Activated naive CD8-positive, alpha-beta T cell treated with anti-CD3 and anti-CD28 coated beads for 36 hours (primary cell): ENCODE data around the gene U2AF2. TPM values are rescaled to one million over a fixed set of nuclear protein-coding genes. Genes with fewer than 3 reads are reported as not detected.

Source experiments
- DNase-seq: peaks from one replicate; pipeline ENCODE4 v3.0.0; 2021
- H3K27ac Mint-ChIP-seq: one replicate; pipeline ENCODE4 v1.8.0; 2022; ENCODE audit warnings: mild to moderate bottlenecking, moderate library complexity, mixed read lengths
- H3K27me3 Mint-ChIP-seq: one replicate; pipeline ENCODE4 v1.8.0; 2022; ENCODE audit warnings: mild to moderate bottlenecking, mixed read lengths
- H3K36me3 Mint-ChIP-seq: one replicate; pipeline ENCODE4 v1.8.0; 2021; ENCODE audit warnings: mild to moderate bottlenecking, mixed read lengths
- H3K4me1 Mint-ChIP-seq: one replicate; pipeline ENCODE4 v1.8.0; 2021; ENCODE audit warnings: mixed read lengths
- H3K4me3 Mint-ChIP-seq: one replicate; pipeline ENCODE4 v1.8.0; 2022; ENCODE audit warnings: mild to moderate bottlenecking, moderate library complexity, mixed read lengths
- H3K9me3 Mint-ChIP-seq: one replicate; pipeline ENCODE4 v1.8.0; 2022; ENCODE audit warnings: mixed read lengths
- total RNA-seq, 2 experiments: library from RNA; stranded (reverse); gene quantifications; one replicate each; pipeline ENCODE4 v1.2.3, GENCODE V29; 2021

U2AF2 gene
- total RNA-seq, 2 experiments from 2014 or later, result 341 to 345 TPM

DNA sequence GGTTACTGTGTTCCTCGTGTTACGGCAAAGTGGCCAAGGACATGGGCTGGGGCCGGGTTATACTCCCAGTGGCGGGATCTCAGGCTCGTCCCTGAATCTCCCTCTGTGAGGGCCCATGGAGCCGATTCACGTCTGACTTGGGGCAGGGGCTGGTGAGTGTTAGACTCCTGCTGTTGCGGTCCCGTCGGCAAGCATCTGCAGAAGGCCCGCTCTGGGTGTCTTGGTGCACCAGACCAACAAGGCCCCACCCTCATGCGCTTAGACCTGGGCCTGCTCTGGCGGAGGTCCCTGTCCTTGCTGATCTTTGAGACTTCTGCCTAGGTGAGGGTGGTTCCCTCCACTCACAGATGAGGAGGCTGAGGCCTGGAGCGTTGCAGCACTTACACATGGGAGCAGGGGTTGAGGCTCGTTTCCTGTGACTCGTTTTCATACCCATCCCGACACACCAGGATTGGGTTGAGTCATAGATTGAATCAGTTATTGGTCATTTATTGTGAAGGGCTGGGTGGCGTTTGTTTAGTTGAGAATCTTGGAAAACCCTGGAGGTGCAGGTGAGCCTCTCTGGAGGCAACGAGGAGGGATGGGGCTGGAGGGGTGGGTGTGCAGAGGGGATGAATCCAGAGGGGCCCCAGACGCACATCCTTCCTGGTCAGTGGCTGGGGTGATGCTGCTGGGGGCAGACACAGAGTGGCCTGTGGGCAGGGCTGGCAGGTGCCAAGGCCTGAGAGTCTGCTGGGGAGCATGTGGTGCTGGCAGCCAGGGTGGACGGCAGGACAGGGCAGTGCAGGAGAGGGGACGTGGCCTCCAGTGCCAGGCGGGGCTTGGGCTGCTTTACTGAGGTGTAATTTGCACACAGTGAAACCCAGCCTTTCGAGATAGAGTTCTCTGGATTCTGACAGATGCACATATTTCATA is 24.8 kb downstream of the U2AF2 start:
- no peaks in the 10 kb centered on the region for H3K9me3 Mint-ChIP-seq
- peaks cover 33% of the 10 kb centered on the region for H3K36me3 Mint-ChIP-seq
- DNase-seq, result no peak
- no peaks in the 10 kb centered on the region for H3K27me3 Mint-ChIP-seq
- no peak overlapping the region for H3K27ac Mint-ChIP-seq
- H3K4me1 Mint-ChIP-seq, result peaks cover 39% of the 10 kb centered on the region
- no peak overlapping the region for H3K4me3 Mint-ChIP-seq

DNA sequence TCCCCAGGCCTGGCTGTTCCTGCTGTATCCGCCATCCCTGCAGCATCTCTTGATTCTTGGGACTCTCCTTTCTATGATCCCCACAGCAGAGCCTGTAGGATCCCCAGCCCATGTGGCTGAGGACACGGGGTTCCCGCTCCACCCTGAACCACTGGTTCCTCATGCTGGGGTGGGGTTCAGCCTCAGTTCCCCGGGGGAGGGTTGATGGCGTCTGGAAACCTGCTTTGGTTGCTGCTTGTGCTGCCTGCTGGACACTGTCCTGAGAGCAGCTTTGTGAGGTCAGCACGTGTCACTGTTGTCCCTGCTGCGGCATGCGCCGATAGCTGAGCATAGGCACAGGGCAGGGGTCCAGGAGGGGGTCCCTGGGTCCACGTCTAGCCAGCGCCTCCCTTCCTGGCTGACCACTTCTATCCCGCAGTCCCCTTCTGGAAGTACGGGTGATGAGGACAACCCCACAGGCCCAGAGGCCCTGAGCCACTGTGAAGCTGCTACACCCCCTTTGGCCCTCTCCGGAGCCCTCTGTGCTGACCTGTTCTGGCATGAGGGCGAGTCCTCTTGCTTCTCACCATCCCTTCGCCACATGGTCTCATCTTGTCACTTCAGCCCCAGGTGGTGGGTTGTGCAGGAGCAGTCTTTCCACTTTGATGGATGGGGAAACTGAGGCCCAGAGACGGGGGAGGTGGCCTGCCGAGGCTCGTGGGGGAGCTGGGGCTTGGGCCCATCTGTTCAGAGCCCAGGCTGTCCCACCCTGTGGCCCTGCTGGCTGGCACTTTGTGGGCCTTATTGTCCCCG is 25.7 kb downstream of the U2AF2 start:
- no peaks in the 10 kb centered on the region for H3K27me3 Mint-ChIP-seq
- H3K4me1 Mint-ChIP-seq, result peaks cover 38% of the 10 kb centered on the region
- no peak overlapping the region for H3K4me3 Mint-ChIP-seq
- H3K9me3 Mint-ChIP-seq, result no peaks in the 10 kb centered on the region
- peaks cover 31% of the 10 kb centered on the region for H3K36me3 Mint-ChIP-seq
- H3K27ac Mint-ChIP-seq, result no peak overlapping the region
- no peak for DNase-seq

DNA sequence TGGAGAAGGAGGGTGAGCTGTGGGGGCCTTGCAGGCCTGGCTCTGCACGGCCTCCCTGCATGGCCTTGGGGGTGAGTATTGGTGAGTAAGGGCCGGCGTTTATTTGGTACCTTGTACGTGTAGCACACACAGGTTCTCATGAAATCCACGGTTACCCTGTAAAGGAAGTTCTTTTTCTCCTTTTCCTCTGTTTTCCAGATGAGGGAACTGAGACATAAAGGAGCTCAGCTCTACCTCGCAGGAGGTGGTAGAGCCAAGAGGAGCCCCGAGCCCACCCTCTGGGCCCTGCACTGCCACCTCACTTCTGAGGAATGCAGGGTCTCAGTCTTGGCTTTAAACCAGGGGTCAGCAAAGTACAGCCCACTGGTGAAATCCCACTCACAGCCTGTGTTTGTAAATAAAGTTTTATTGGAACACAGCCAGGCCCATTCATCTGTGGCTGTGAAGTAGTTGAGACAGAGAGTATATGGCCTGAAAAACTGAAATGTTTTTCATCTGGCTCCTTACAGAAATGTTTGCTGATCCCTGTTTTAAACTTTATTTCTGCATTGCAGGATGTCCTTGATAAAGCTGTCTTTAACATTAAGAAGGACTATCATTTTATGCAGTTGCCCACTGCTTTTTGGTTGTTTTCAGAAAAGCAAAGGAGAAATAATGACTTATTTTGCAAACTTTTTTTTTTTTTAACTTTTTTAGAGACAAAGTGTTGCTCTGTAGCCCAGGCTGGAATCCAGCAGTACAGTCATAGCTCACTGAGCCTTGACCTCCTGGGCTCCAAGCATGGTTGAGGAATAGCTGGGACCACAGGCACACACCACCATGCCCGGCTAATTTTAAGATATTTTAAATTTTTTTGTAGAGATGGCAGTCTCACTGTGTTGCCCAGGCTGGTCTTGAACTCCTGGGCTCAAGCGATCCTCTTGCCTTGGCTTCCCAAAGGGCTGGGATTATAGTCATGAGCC is 26.6 kb downstream of the U2AF2 start:
- Mint-ChIP-seq H3K4me1 (peaks cover 31% of the 10 kb centered on the region), H3K4me3 (no peak overlapping the region), H3K27ac (no peak overlapping the region), H3K36me3 (peaks cover 27% of the 10 kb centered on the region), H3K9me3 (no peaks in the 10 kb centered on the region), H3K27me3 (no peaks in the 10 kb centered on the region)
- DNase-seq, result no peak

DNA sequence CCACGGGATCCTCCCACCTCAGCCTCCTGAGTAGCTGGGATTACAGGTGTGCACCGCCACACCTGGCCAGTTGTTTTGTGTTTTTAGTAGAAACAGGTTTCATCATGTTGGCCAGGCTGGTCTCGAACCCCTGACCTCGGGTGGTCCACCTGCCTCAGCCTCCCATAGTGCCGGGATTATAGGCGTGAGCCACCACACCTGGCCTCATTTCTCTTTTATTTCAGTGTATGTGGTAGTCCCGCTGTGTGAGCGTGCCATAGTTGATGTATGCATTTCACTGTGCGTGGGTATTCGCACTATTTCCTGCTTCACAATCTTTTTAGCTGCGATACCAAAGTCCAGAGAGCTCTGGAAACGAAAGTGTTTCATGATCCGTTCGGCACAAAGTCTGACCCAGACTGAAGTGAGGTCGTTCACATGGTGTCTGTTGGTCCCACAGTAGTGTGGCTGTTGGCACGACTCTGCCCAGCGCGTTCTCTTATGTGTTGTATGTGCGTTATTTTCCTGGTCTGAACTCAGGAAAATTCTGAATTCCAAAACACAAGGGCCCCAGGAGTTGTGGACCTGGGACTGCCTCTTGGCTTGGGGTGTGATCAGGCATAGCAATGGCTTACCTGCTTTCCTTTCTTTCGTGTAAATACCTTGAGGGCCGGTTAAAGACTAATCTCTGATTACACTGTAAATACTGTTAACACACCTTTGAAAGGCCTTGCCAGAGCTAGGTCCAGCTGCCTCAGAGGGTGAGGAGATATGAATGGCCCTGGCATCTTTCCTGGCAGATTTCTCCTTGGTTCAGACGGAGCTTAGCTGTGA is 28.8 kb downstream of the U2AF2 start:
- DNase-seq, result no peak
- H3K27ac Mint-ChIP-seq, result no peak overlapping the region
- H3K4me1 Mint-ChIP-seq, result peaks cover 13% of the 10 kb centered on the region
- no peak overlapping the region for H3K4me3 Mint-ChIP-seq
- H3K9me3 Mint-ChIP-seq, result no peaks in the 10 kb centered on the region
- H3K27me3 Mint-ChIP-seq, result no peaks in the 10 kb centered on the region
- peaks cover 15% of the 10 kb centered on the region for H3K36me3 Mint-ChIP-seq

DNA sequence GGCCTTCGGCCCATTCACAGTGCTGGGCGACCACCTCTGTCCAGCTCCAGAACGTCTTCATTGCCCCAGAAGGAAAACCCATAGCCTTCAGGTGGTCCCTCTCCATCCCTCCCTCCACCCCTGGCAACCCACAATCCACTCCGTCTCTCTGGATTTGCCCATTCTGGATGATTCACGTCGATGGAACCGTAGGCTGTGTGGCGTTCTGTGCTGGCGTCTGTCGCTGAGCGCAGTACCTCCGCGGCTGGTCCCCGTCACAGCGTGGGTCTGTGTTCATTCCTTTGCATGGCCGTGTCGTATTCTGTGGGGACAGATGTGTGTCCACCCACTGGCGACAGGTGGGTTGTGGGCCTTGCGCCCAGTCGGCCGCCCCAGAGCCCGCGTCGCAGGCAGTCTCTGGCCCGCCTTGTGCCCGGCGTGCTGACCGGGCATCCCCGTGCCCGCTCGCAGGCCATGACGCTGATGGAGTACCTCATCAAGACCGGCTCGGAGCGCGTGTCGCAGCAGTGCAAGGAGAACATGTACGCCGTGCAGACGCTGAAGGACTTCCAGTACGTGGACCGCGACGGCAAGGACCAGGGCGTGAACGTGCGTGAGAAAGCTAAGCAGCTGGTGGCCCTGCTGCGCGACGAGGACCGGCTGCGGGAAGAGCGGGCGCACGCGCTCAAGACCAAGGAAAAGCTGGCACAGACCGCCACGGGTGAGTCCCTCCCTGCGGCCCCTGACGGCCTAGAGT is 30.3 kb downstream of the U2AF2 start:
- Mint-ChIP-seq H3K27me3 (no peaks in the 10 kb centered on the region), H3K9me3 (no peaks in the 10 kb centered on the region), H3K4me3 (no peak overlapping the region), H3K36me3 (peaks cover 9% of the 10 kb centered on the region), H3K4me1 (peaks cover 5% of the 10 kb centered on the region), H3K27ac (no peak overlapping the region)
- no peak for DNase-seq

DNA sequence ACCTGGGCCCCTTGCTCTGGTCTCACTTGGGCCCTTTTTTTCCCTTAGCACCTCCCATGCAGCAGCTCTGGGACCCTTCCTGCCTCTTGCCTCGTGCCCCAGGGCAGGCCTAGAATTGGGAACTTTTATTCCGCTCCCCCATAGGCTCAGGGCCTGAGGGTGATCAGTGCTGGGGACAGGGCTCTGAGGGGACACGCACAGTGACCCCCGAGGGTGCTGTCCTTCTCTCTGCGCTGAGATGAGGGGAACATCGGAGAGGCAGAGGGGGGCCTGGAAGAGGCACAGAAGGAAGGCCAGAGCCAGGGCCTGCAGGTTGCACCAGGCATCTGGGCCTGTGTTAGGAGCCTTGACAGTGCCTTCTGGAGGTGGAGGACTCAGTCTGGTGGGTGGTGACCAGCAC is 30.9 kb downstream of the U2AF2 start:
- Mint-ChIP-seq H3K27ac (no peak overlapping the region), H3K4me1 (peaks cover 5% of the 10 kb centered on the region), H3K4me3 (no peak overlapping the region), H3K36me3 (peaks cover 9% of the 10 kb centered on the region), H3K27me3 (no peaks in the 10 kb centered on the region), H3K9me3 (no peaks in the 10 kb centered on the region)
- DNase-seq, result no peak

DNA sequence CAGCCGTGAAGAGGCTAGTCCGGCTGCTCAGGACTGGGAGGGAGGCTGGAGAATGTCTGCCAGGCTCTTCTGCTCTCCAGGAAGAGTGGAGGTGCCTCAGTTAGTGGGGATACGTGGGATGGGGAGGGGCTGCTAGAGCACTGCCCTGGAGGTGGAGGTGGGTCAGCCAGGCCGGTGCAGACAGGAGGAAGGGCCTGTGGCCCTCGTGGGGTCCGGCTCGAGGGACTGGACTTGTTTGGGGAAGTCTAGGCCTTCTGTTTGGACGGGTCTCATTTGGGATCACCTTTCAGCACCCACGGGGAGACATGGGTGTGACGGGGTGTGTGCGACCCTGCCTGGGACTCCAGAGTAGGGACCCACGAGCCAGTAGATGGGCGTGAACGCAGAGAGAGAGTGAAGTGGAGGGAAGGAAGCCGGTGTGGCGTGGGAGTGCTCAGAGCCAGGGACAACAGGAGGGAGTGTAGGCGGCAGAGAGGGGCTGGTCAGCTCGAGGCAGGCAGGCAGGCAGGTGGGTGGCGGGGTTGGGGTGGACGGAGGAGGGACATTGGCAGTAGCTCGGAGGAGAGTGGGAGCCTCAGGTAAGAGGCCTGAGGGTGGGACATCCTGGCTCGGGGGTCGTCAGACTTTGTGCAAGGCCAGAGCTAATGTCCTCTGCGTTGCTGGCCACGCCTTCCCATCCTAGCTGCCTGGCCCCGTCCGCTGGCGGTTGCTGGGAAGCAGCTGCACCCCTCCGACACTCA is 31.6 kb downstream of the U2AF2 start:
- no peak for DNase-seq
- Mint-ChIP-seq H3K36me3 (peaks cover 9% of the 10 kb centered on the region), H3K9me3 (no peaks in the 10 kb centered on the region), H3K27ac (no peak overlapping the region), H3K4me3 (no peak overlapping the region), H3K27me3 (no peaks in the 10 kb centered on the region), H3K4me1 (peaks cover 5% of the 10 kb centered on the region)

DNA sequence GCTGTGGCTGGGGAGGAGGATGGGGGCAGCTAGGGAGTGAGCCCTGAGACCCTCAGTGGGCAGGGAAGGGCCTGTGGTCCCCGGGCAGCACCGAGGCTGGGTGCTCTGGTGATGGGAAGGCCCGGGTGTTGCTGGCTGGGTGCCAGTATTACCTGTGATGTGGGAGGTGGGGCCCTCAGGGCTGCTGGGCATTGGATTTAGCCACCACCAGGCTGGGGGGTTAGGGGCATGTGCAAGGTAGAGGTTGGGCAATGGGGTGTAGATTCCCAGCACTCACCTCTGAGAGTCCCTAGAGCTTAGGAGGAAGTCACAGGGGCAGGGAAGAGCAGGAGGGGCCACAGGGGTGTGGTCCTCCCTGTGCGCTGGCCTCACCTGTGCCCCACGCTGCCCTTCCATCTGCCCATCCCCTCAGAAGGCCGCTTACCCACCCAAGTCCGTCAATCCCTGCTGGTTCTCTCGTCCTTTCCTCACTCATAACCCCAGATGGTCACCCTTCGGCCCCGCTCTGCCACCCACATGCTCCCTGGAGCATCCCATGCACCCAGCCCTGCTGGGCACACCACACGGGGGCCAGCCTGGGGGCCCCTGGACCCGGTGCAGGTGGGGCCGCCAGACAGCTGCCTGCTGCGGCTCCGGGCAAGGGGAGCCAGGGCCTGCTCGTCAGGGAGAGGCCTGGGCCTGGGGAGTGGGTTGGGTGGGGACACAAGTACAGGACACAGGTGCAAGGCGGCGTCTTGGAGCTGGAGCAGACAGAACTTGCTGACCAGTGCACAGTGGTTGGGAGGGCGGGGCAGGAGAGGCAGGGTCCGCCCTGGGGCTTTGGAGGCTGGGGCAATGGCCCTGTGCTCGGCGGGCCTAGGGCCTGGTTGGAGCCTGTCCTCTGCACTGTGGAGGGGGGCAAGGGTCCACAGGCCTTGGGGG is 32.7 kb downstream of the U2AF2 start:
- Mint-ChIP-seq H3K27ac (no peak overlapping the region), H3K4me1 (peaks cover 5% of the 10 kb centered on the region), H3K36me3 (peaks cover 9% of the 10 kb centered on the region), H3K4me3 (no peak overlapping the region), H3K27me3 (no peaks in the 10 kb centered on the region), H3K9me3 (no peaks in the 10 kb centered on the region)
- DNase-seq, result no peak

DNA sequence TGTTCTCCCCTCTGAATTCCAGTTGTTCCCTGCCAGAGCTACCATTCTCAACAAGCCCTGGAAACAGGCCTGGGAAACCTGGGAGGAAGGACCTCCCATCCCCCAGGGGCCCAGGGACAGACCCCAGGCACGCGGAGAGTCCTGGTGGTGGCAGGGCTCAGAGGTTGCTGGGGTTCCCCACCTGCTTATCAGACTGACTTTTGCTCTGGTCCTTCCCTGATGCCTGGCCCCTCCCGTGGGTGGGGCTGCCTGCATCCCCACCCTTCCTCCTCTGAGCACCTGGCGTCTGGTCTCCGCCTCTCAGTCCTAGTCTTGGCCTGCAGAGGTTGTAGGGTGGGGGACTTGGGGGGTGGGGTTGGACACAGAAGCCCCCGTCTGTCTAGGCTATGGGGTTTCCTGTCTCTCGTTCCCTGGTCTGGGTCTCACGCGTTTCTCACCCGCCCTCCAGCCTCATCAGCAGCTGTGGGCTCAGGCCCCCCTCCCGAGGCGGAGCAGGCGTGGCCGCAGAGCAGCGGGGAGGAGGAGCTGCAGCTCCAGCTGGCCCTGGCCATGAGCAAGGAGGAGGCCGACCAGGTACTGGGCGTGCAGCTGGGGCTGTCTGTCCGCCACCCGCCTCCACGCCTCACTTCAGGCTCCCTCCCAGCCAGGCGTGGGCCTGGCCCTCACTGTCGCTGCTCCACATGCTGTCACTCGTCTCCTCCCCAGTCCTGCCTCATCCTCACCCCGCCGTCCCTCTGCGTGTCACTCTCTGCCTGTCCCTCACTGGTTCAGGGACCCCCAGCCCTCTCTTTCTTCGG is 33.8 kb downstream of the U2AF2 start:
- peaks cover 4% of the 10 kb centered on the region for H3K4me1 Mint-ChIP-seq
- no peaks in the 10 kb centered on the region for H3K27me3 Mint-ChIP-seq
- DNase-seq, result no peak
- no peaks in the 10 kb centered on the region for H3K9me3 Mint-ChIP-seq
- H3K27ac Mint-ChIP-seq, result no peak overlapping the region
- H3K36me3 Mint-ChIP-seq, result peaks cover 5% of the 10 kb centered on the region
- no peak overlapping the region for H3K4me3 Mint-ChIP-seq

DNA sequence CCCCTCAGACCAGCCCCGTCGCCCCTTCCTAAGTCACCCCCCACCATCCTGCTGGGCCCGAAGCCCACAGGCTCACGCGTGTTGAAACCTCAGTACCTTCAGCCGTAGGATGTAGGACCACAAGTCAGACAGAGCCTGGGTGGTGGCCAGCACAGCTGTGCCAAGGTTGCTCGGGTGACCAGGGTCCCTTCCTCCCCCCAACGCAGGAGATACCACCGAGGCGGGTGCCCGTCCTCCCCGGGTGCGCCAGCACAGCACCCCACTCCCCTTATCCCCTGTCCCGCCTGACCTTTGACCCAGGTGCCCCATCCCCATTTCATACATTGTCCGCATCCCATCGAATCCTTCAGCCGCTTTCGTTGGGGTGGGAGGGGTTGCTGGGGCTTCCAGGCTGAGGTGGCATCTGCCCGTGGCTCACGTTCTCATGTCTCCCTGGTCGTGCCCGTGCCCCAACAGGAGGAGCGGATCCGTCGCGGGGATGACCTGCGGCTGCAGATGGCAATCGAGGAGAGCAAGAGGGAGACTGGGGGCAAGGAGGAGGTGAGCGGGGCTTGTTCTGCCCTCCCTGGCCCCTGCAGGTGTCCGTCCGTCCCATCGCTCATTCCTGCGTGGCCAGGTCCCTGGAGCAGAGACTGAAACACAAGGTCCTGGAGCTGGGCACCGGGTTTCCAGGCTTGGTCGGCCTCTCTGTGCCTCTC is 34.7 kb downstream of the U2AF2 start:
- H3K4me1 Mint-ChIP-seq, result peaks cover 2% of the 10 kb centered on the region
- no peaks in the 10 kb centered on the region for H3K9me3 Mint-ChIP-seq
- no peaks in the 10 kb centered on the region for H3K27me3 Mint-ChIP-seq
- no peak overlapping the region for H3K4me3 Mint-ChIP-seq
- no peak for DNase-seq
- H3K36me3 Mint-ChIP-seq, result peaks cover 7% of the 10 kb centered on the region
- H3K27ac Mint-ChIP-seq, result no peak overlapping the region

DNA sequence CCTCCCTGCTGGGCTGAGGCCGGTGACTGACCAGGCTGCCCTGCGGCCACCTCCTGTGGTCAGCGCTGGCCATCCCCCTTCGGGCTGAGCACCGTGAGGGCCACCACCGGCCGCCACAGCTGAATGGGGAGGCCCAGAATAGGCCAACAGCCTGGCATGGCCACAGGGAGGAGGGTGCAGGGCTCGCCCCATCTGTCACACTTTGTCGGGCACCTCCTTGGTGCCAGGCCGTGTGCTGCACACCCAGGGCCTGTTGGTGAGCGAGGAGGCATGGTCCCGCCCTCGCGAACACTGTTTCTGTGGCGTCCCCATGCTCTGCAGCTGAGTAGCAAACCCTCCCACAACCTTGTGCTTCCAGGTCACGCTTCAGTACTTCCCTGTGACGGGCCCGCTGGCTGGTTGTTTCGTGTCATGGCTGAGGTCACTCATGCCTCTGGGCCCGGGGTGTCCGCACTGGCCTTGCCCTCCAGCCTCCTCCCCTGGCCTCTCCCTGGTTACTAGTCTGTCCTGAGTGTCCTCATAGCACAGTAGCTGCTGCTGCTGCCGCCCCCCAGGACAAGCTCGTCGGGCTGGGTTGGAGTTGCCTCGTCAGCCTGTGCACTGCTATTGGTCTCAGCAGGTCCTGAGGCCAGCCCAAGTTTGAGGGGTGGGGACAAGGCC is 35.4 kb downstream of the U2AF2 start:
- H3K27ac Mint-ChIP-seq, result no peak overlapping the region
- H3K9me3 Mint-ChIP-seq, result no peaks in the 10 kb centered on the region
- no peak overlapping the region for H3K4me3 Mint-ChIP-seq

More for the DNA sequence above, 35.4 kb downstream of the U2AF2 start:
- H3K36me3 Mint-ChIP-seq, result peaks cover 7% of the 10 kb centered on the region
- DNase-seq, result no peak
- peaks cover 2% of the 10 kb centered on the region for H3K4me1 Mint-ChIP-seq
- H3K27me3 Mint-ChIP-seq, result no peaks in the 10 kb centered on the region
